GM12878 (cell line): ENCODE data around the gene LDLRAD3. TPM values are rescaled to one million over a fixed set of nuclear protein-coding genes. Genes with fewer than 3 reads are reported as not detected.

ENCODE experiments used
- ATAC-seq: fragments of 200-7000 bp; cut with Tn5 transposase; 3 replicates; pipeline ENCODE4 v1.9.1; 2020; ENCODE audit warnings: mild to moderate bottlenecking, moderate library complexity
- BruUV-seq: library from RNA; stranded (reverse); fragments of 400-500 nt; replicated peaks from 2 replicates; lab custom pipeline; 2021; lab: Mats Ljungman, UMichigan
- CTCF ChIA-PET: fragments of 300-600 bp; sonication (Branson Sonifier 250); formaldehyde crosslinking; extraction: SDS; loops from one replicate; lab custom pipeline; 2021; ENCODE audit warnings: inconsistent platforms; lab: Yijun Ruan, JAX
- POLR2A ChIA-PET: fragments of 350-600 bp; formaldehyde crosslinking; extraction: SDS; loops from one replicate; lab custom pipeline; 2021; ENCODE audit warnings: inconsistent platforms; lab: Charles Lee
- RAD21 ChIA-PET: fragments of 300-600 bp; sonication (Branson Sonifier 250); formaldehyde crosslinking; loops from one replicate; lab custom pipeline; 2023; ENCODE audit warnings: antibody characterized with exemption; ENCODE audit not compliant: unreplicated experiment; lab: Charles Lee
- SMC1A ChIA-PET: fragments of 300-600 bp; sonication (Branson Sonifier 250); formaldehyde crosslinking; loops from one replicate; lab custom pipeline; 2023; ENCODE audit not compliant: unreplicated experiment, uncharacterized antibody; lab: Charles Lee
- DNase-seq: peaks from one replicate; pipeline ENCODE4 v3.0.0-alpha.2; 2011; ENCODE audit warnings: low read depth, low spot score
- FAIRE-seq: peaks from 3 replicates; lab custom pipeline; 2011; peaks lifted over from hg19 to GRCh38; lab: Jason Lieb, UNC
- H2AFZ ChIP-seq: 2 replicates; pipeline ENCODE4 v1.6.0; 2011; ENCODE audit warnings: low read depth, low read length, control low read depth; ENCODE audit not compliant: control insufficient read depth
- H3K27ac ChIP-seq: 2 replicates; pipeline ENCODE4 v1.5.1; 2011; ENCODE audit warnings: control low read depth; ENCODE audit not compliant: control insufficient read depth, insufficient read depth
- H3K27me3 ChIP-seq, 2 experiments: replicated peaks in 1 of 2; 2 replicates each; pipeline versions ENCODE4 v1.6.0 to v1.6.1; 2011; ENCODE audit warnings: low read length in 1 of 2; ENCODE audit not compliant: control insufficient read depth in 2 of 2, insufficient read depth in 2 of 2
- H3K36me3 ChIP-seq, 2 experiments: 2 replicates each; pipeline ENCODE4 v1.5.1; 2011; ENCODE audit warnings: low read length in 1 of 2; ENCODE audit not compliant: control insufficient read depth in 2 of 2, insufficient read depth in 2 of 2
- H3K4me1 ChIP-seq: 2 replicates; pipeline ENCODE4 v1.6.1; 2011; ENCODE audit warnings: mild to moderate bottlenecking, low read length, moderate library complexity, mixed read lengths; ENCODE audit not compliant: control insufficient read depth, insufficient read depth
- H3K4me2 ChIP-seq: 2 replicates; pipeline ENCODE4 v1.6.0; 2011; ENCODE audit warnings: control low read depth; ENCODE audit not compliant: control insufficient read depth, insufficient read depth
- H3K4me3 ChIP-seq: fragments of 200-600 bp; sonication (generic); 2 replicates; pipeline ENCODE4 v1.5.1; 2016
- H3K79me2 ChIP-seq: 2 replicates; pipeline ENCODE4 v1.6.0; 2011; ENCODE audit warnings: low read length; ENCODE audit not compliant: control insufficient read depth, insufficient read depth
- H3K9ac ChIP-seq: 2 replicates; pipeline ENCODE4 v1.8.0; 2011; ENCODE audit warnings: low read length, control low read depth, mixed read lengths; ENCODE audit not compliant: control insufficient read depth, insufficient read depth
- H3K9me3 ChIP-seq: replicated peaks from 3 replicates; pipeline ENCODE4 v1.5.1; 2011; ENCODE audit warnings: mild to moderate bottlenecking, low read length; ENCODE audit not compliant: control insufficient read depth, insufficient read depth
- H4K20me1 ChIP-seq: 2 replicates; pipeline ENCODE4 v1.6.0; 2011; ENCODE audit not compliant: control insufficient read depth, insufficient read depth
- ATF2 ChIP-seq: IDR thresholded peaks from 2 replicates; pipeline ENCODE4 v1.6.1; 2012; ENCODE audit warnings: low read length, inconsistent platforms
- CUX1 ChIP-seq: IDR thresholded peaks from 2 replicates; pipeline ENCODE4 v1.6.1; 2012; ENCODE audit warnings: improper control_type of control experiment, low read depth, low read length; ENCODE audit not compliant: insufficient replicate concordance
- E2F4 ChIP-seq: IDR thresholded peaks from 2 replicates; pipeline ENCODE4 v1.6.1; 2012; ENCODE audit warnings: low read depth, low read length, improper control_type of control experiment
- EP300 ChIP-seq, 2 experiments: fragments of 150-350 bp in 1 of 2; IDR thresholded peaks; 2 replicates each; pipeline ENCODE4 v1.6.1; 2011 to 2012; ENCODE audit warnings: low read depth in 2 of 2, low read length in 2 of 2, borderline replicate concordance in 1 of 2, improper control_type of control experiment in 1 of 2, inconsistent platforms in 1 of 2; ENCODE audit not compliant: control insufficient read depth in 1 of 2
- IRF4 ChIP-seq: IDR thresholded peaks from 2 replicates; pipeline ENCODE4 v1.6.1; 2011; ENCODE audit warnings: low read depth, low read length
- MYC ChIP-seq: IDR thresholded peaks from 2 replicates; pipeline ENCODE4 v1.6.1; 2011; ENCODE audit warnings: mild to moderate bottlenecking, low read length, moderate library complexity, inconsistent platforms; ENCODE audit not compliant: insufficient read depth, insufficient replicate concordance, insufficient read length, severe bottlenecking
- RAD21 ChIP-seq: IDR thresholded peaks from 2 replicates; pipeline ENCODE4 v1.6.1; 2011; ENCODE audit warnings: mild to moderate bottlenecking, low read depth, low read length, moderate library complexity; ENCODE audit not compliant: insufficient read depth
- SMAD5 ChIP-seq: IDR thresholded peaks from 2 replicates; pipeline ENCODE4 v1.6.1; 2016; ENCODE audit warnings: antibody characterized with exemption, low read depth
- STAT3 ChIP-seq: IDR thresholded peaks from 2 replicates; pipeline ENCODE4 v1.6.1; 2011; ENCODE audit warnings: low read depth, low read length, improper control_type of control experiment
- SUZ12 ChIP-seq: fragments of 200-600 bp; sonication (generic); IDR thresholded peaks from one replicate; pipeline ENCODE4 v1.6.1; 2018; ENCODE audit warnings: antibody characterized with exemption, mild to moderate bottlenecking; ENCODE audit not compliant: unreplicated experiment
- TAF1 ChIP-seq: IDR thresholded peaks from 2 replicates; pipeline ENCODE4 v1.6.1; 2011; ENCODE audit warnings: mild to moderate bottlenecking, low read depth, low read length, borderline replicate concordance
- WGBS: methylation state at CpG from one replicate; pipeline ENCODE4 v1.1.6; 2016; ENCODE audit warnings: low lambda C conversion rate; ENCODE audit not compliant: insufficient replicate concordance, insufficient coverage; ENCODE audit errors: missing lambda C conversion rate; 5-methylcytosine and 5-hydroxymethylcytosine counted together
- in situ Hi-C: fragments of 300-500 bp; cut with MboI; formaldehyde crosslinking; loops from 9 replicates; pipeline ENCODE4 v1.14.3; 2018; ENCODE audit warnings: mixed read lengths
- intact Hi-C: fragments of 100-400 bp; cut with micrococcal nuclease; formaldehyde crosslinking; loops from one replicate; pipeline ENCODE4 v1.14.2; 2022; ENCODE audit not compliant: unreplicated experiment
- polyA plus RNA-seq, 11 experiments: library from polyadenylated mRNA; depleted of rRNA in 4 of 11; unstranded in 6 of 11; stranded (reverse) in 5 of 11; fragments of >200 nt; fragmentation: Nextera tagmentation in 4 of 11; fragmentation: Illumina TruSeq in 1 of 11; extraction: Ambion mirVana in 4 of 11; extraction: Trizol in 1 of 11; gene quantifications; 1 replicate in 1 of 11; 2 replicates in 10 of 11; pipeline versions ENCODE4 v1.2.1 to v1.2.3, GENCODE V29; 2011 to 2016; ENCODE audit warnings: inconsistent platforms in 2 of 11, missing spikeins in 2 of 11, low read depth in 1 of 11
- total RNA-seq, 4 experiments: library from RNA; depleted of rRNA in 3 of 4; stranded (reverse); fragments of >200 nt in 3 of 4; fragmentation: Illumina TruSeq in 1 of 4; extraction: Trizol in 1 of 4; gene quantifications; 2 replicates each; pipeline versions ENCODE4 v1.2.1 to v1.2.3, GENCODE V29; 2013 to 2021

Gene LDLRAD3
- total and polyA plus RNA-seq, 10 of the 15 experiments (the other 5 are each of a cell fraction or from before 2014, with no cell fraction given), result 2.5 to 17.2 (median 10.7) TPM

GRCh38 chr11:36123336-36124101, 179.7 kb downstream of the LDLRAD3 start:
- H3K4me3 ChIP-seq, result no peak overlapping the region
- FAIRE-seq (no peak), ATAC-seq (no peak), DNase-seq (no peak)
- no peaks in the 10 kb centered on the region for H3K4me1 ChIP-seq
- H3K27ac ChIP-seq, result no peak overlapping the region
- H2AFZ ChIP-seq, result no peak overlapping the region
- H3K9me3 ChIP-seq, result no peaks in the 10 kb centered on the region
- no peak overlapping the region for H3K9ac ChIP-seq
- RAD21 ChIA-PET, result interaction anchor here (0.6 to 1.3 kb wide), 2 partner anchors 8 to 301 kb away, joined by 3 to 4 read pairs; no protein-coding TSS in a partner anchor
- SMC1A ChIA-PET, result interaction anchor here (1.0 to 1.6 kb wide), 3 partner anchors 28 to 508 kb away, joined by 3 to 4 read pairs (median 3); no protein-coding TSS in a partner anchor
- intact Hi-C loops (no loop called here), in situ Hi-C loops (no loop called here)
- no peaks in the 10 kb centered on the region for H3K79me2 ChIP-seq
- POLR2A ChIA-PET, result no interaction called here
- no TSS peak for BruUV-seq
- CTCF ChIA-PET, result interaction anchor here (0.8 to 2.3 kb wide), 3 partner anchors 8 to 302 kb away, joined by 4 to 8 read pairs (median 6); no protein-coding TSS in a partner anchor
- no peaks in the 10 kb centered on the region for H3K36me3 ChIP-seq
- H4K20me1 ChIP-seq, result no peaks in the 10 kb centered on the region
- H3K27me3 ChIP-seq, result no peaks in the 10 kb centered on the region
- H3K4me2 ChIP-seq, result no peak overlapping the region
- 26% methylated on average over 12 of the region's 12 CpGs for WGBS
- TF ChIP-seq EP300 (IDR thresholded peaks at IDR 0.05; ENCODE audit: borderline replicate concordance in 1 of 2, control insufficient read depth in 1 of 2, low read depth in 2 of 2, low read length in 2 of 2) (no peak), RAD21 (no peak), ATF2 (no peak), SUZ12 (no peak), TAF1 (no peak), E2F4 (no peak), SMAD5 (no peak), STAT3 (no peak), MYC (no peak), CUX1 (no peak), IRF4 (no peak)
